ENCODE data around the gene LKAAEAR1. TPM values are rescaled to one million over a fixed set of nuclear protein-coding genes. Genes with fewer than 3 reads are reported as not detected.

Gene LKAAEAR1
- total and polyA plus RNA-seq, 2 of the 13 experiments (the other 11 are each of a cell fraction or from before 2014, with no cell fraction given): not detected

DNA sequence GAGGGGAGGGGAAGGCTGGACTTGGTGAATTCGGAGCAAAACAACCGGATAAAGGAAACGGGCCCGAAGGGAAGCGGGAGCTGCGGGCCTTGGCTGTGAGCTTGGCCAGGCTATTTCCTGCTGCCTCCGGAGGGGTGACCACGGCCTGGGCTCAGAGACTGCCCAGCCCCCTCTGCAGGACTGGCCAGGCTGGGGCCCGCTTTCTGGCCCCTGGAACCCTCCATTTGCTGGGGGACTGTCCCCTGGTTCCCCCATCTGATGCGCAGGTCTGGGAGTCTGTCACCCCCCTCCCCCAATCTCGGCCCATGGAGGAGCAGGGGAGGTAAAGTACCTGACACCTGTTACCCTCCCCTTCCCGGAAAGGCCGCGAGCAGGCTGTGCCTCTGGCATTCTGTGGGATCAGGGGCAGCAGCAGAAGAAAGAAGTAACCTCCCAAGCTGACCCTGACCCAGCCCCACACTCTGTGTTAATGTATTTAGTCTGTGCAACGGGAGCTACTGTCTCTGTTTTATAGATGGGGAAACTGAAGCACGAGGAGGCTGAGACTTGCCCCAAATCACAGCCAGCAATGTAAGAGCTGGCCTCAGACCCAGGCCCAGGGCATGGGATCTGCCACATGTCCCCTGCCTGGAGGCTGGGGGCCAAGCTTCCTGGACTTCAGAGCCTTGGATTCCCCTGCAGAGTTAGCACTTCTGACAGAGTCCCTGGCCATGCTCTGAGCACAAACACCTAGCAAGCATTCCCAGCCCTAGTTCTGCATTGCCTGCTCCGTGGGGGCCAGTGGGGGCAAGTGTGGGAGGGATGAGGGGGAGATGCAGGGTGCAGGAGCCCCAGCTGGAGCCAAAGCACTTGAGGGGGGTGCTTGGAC is 44.7 kb downstream of the LKAAEAR1 start (continued):
- TF ChIP-seq, protein P1, sequence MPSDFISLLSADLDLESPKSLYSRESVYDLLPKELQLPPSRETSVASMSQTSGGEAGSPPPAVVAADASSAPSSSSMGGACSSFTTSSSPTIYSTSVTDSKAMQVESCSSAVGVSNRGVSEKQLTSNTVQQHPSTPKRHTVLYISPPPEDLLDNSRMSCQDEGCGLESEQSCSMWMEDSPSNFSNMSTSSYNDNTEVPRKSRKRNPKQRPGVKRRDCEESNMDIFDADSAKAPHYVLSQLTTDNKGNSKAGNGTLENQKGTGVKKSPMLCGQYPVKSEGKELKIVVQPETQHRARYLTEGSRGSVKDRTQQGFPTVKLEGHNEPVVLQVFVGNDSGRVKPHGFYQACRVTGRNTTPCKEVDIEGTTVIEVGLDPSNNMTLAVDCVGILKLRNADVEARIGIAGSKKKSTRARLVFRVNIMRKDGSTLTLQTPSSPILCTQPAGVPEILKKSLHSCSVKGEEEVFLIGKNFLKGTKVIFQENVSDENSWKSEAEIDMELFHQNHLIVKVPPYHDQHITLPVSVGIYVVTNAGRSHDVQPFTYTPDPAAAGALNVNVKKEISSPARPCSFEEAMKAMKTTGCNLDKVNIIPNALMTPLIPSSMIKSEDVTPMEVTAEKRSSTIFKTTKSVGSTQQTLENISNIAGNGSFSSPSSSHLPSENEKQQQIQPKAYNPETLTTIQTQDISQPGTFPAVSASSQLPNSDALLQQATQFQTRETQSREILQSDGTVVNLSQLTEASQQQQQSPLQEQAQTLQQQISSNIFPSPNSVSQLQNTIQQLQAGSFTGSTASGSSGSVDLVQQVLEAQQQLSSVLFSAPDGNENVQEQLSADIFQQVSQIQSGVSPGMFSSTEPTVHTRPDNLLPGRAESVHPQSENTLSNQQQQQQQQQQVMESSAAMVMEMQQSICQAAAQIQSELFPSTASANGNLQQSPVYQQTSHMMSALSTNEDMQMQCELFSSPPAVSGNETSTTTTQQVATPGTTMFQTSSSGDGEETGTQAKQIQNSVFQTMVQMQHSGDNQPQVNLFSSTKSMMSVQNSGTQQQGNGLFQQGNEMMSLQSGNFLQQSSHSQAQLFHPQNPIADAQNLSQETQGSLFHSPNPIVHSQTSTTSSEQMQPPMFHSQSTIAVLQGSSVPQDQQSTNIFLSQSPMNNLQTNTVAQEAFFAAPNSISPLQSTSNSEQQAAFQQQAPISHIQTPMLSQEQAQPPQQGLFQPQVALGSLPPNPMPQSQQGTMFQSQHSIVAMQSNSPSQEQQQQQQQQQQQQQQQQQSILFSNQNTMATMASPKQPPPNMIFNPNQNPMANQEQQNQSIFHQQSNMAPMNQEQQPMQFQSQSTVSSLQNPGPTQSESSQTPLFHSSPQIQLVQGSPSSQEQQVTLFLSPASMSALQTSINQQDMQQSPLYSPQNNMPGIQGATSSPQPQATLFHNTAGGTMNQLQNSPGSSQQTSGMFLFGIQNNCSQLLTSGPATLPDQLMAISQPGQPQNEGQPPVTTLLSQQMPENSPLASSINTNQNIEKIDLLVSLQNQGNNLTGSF (CRISPR knock-in tag; IDR thresholded peaks at IDR 0.05): no peak
- TF ChIP-seq ARID4A (CRISPR knock-in tag; IDR thresholded peaks at IDR 0.05; ENCODE audit: borderline replicate concordance): no peak
- peak; percentile 42; the same call in 1 of the 2 replicates for TF ChIP-seq HNF1B (CRISPR knock-in tag; IDR thresholded peaks at IDR 0.05)
- TF ChIP-seq ZNF761 (CRISPR knock-in tag; conservative IDR thresholded peaks at IDR 0.05): no peak
- TF ChIP-seq IKZF1 (IDR thresholded peaks at IDR 0.05): no peak
- no peak for TF ChIP-seq PRDM4 (CRISPR knock-in tag; IDR thresholded peaks at IDR 0.05; ENCODE audit: borderline replicate concordance)
- no peak for TF ChIP-seq ZBTB10 (CRISPR knock-in tag; IDR thresholded peaks at IDR 0.05; ENCODE audit: borderline replicate concordance)
- TF ChIP-seq ZNF546 (CRISPR knock-in tag; conservative IDR thresholded peaks at IDR 0.05): peak; percentile 61
- no peak for TF ChIP-seq SOX6 (IDR thresholded peaks at IDR 0.05)
- TF ChIP-seq SOX6 (CRISPR knock-in tag; IDR thresholded peaks at IDR 0.05): no peak
- TF ChIP-seq SIX1 (CRISPR knock-in tag; IDR thresholded peaks at IDR 0.05; ENCODE audit: borderline replicate concordance): no peak

Data from HepG2 (cell line).